CD8-positive, alpha-beta memory T cell (primary cell): ENCODE measurements around the gene RGS17. TPM values are rescaled to one million over a fixed set of nuclear protein-coding genes. Genes with fewer than 3 reads are reported as not detected.

Source experiments
- CTCF ChIA-PET: fragments of 350-600 bp; sonication (Branson Sonifier 250); formaldehyde crosslinking; loops from one replicate; lab custom pipeline; 2021; ENCODE audit warnings: antibody characterized with exemption; lab: Charles Lee
- POLR2A ChIA-PET: fragments of 350-600 bp; sonication (Branson Sonifier 250); formaldehyde crosslinking; loops from one replicate; lab custom pipeline; 2021; ENCODE audit warnings: antibody characterized with exemption; lab: Charles Lee
- DNase-seq, 5 donors: peaks; one replicate each; pipeline versions ENCODE4 v3.0.0 to v3.0.0-alpha.2; 2020 to 2022; ENCODE audit warnings: mixed read lengths in 1 of 5
- H3K27ac ChIP-seq: one replicate; pipeline ENCODE4 v1.7.0; 2013; ENCODE audit warnings: low read depth, mild to moderate bottlenecking, low read length, moderate library complexity
- H3K27me3 ChIP-seq: 2 replicates; pipeline ENCODE4 v1.7.0; 2013; ENCODE audit warnings: low read length, mild to moderate bottlenecking; ENCODE audit not compliant: insufficient read depth, poor library complexity, severe bottlenecking
- H3K36me3 ChIP-seq: 2 replicates; pipeline ENCODE4 v1.7.0; 2013; ENCODE audit warnings: mild to moderate bottlenecking, low read length, moderate library complexity; ENCODE audit not compliant: insufficient read depth
- H3K4me1 ChIP-seq: 2 replicates; pipeline ENCODE4 v1.7.0; 2013; ENCODE audit warnings: mild to moderate bottlenecking, low read length, moderate library complexity; ENCODE audit not compliant: insufficient read depth
- H3K4me3 ChIP-seq: 2 replicates; pipeline ENCODE4 v1.7.0; 2013; ENCODE audit warnings: mild to moderate bottlenecking, low read length
- H3K9me3 ChIP-seq: 2 replicates; pipeline ENCODE4 v1.7.0; 2013; ENCODE audit warnings: mild to moderate bottlenecking, low read length
- H3K27ac Mint-ChIP-seq, 8 donors: one replicate each; pipeline ENCODE4 v1.8.0; 2020 to 2021; ENCODE audit warnings: mixed read lengths in 8 of 8, mild to moderate bottlenecking in 6 of 8, inconsistent platforms in 3 of 8, moderate library complexity in 3 of 8
- H3K27me3 Mint-ChIP-seq, 2 donors: one replicate each; pipeline ENCODE4 v1.8.0; 2020 to 2021; ENCODE audit warnings: mixed read lengths in 2 of 2, mild to moderate bottlenecking in 1 of 2, moderate library complexity in 1 of 2
- H3K36me3 Mint-ChIP-seq, 3 donors: one replicate each; pipeline ENCODE4 v1.8.0; 2020 to 2021; ENCODE audit warnings: mixed read lengths in 3 of 3, inconsistent platforms in 1 of 3, mild to moderate bottlenecking in 1 of 3
- H3K4me1 Mint-ChIP-seq, 3 donors: one replicate each; pipeline ENCODE4 v1.8.0; 2020 to 2021; ENCODE audit warnings: mixed read lengths in 3 of 3, inconsistent platforms in 1 of 3, mild to moderate bottlenecking in 1 of 3
- H3K4me3 Mint-ChIP-seq, 7 donors: one replicate each; pipeline ENCODE4 v1.8.0; 2020 to 2021; ENCODE audit warnings: mixed read lengths in 7 of 7, mild to moderate bottlenecking in 6 of 7, moderate library complexity in 4 of 7, inconsistent platforms in 2 of 7
- H3K9me3 Mint-ChIP-seq, 5 donors: one replicate each; pipeline ENCODE4 v1.8.0; 2020 to 2022; ENCODE audit warnings: mixed read lengths in 5 of 5, mild to moderate bottlenecking in 3 of 5, moderate library complexity in 2 of 5, inconsistent platforms in 1 of 5
- polyA plus RNA-seq: library from polyadenylated mRNA; unstranded; fragments of 300-500 nt; fragmentation: Illumina TruSeq; gene quantifications from one replicate; pipeline ENCODE4 v1.2.3, GENCODE V29; 2021
- total RNA-seq, 2 experiments: library from RNA; stranded (reverse); gene quantifications; one replicate each; pipeline ENCODE4 v1.2.3, GENCODE V29; 2021

Gene RGS17
- total and polyA plus RNA-seq, 3 experiments from 2014 or later = 0.02 to 0.49 TPM; not detected in 1

GRCh38 chr6:153102605-153103318 is 28.3 kb downstream of the RGS17 start:
- Histone ChIP-seq H3K27me3 (no peaks in the 10 kb centered on the region), H3K4me3 (no peak overlapping the region), H3K4me1 (no peaks in the 10 kb centered on the region), H3K27ac (no peak overlapping the region), H3K9me3 (no peaks in the 10 kb centered on the region), H3K36me3 (no peaks in the 10 kb centered on the region)
- Mint-ChIP-seq H3K27me3 (peaks cover 0 to 16% of the 10 kb centered on the region in 2 donors), H3K9me3 (no peaks in the 10 kb centered on the region), H3K36me3 (no peaks in the 10 kb centered on the region), H3K27ac (no peak overlapping the region), H3K4me3 (no peak overlapping the region), H3K4me1 (no peaks in the 10 kb centered on the region)
- POLR2A ChIA-PET = no interaction called here
- CTCF ChIA-PET = no interaction called here
- DNase-seq = no peak

GRCh38 chr6:153101461-153101860 is 29.6 kb downstream of the RGS17 start:
- no peaks in the 10 kb centered on the region for H3K4me1 ChIP-seq
- Mint-ChIP-seq H3K27ac (no peak overlapping the region), H3K9me3 (no peaks in the 10 kb centered on the region), H3K27me3 (peaks cover 0 to 16% of the 10 kb centered on the region in 2 donors), H3K36me3 (no peaks in the 10 kb centered on the region), H3K4me1 (no peaks in the 10 kb centered on the region), H3K4me3 (no peak overlapping the region)
- H3K4me3 ChIP-seq = no peak overlapping the region
- no peak for DNase-seq
- ChIA-PET POLR2A (no interaction called here), CTCF (no interaction called here)
- no peaks in the 10 kb centered on the region for H3K27me3 ChIP-seq
- no peak overlapping the region for H3K27ac ChIP-seq
- no peaks in the 10 kb centered on the region for H3K9me3 ChIP-seq
- H3K36me3 ChIP-seq = no peaks in the 10 kb centered on the region

- Mint-ChIP-seq H3K4me3 (peak overlapping the region in 4 of 7 donors; percentile 15 to 59 (median 44)), H3K4me1 (no peaks in the 10 kb centered on the region), H3K9me3 (no peaks in the 10 kb centered on the region), H3K27me3 (peaks cover 0 to 19% of the 10 kb centered on the region in 2 donors), H3K36me3 (no peaks in the 10 kb centered on the region), H3K27ac (peak overlapping the region in 1 of 8 donors; percentile 6)
- Histone ChIP-seq H3K36me3 (no peaks in the 10 kb centered on the region), H3K4me3 (no peak overlapping the region), H3K9me3 (no peaks in the 10 kb centered on the region), H3K27ac (no peak overlapping the region), H3K4me1 (no peaks in the 10 kb centered on the region), H3K27me3 (no peaks in the 10 kb centered on the region)
- ChIA-PET POLR2A (no interaction called here), CTCF (no interaction called here)
- DNase-seq = no peak
These were observed 31.4 kb downstream of the RGS17 start for GRCh38 chr6:153099636-153100035.

GRCh38 chr6:153096792-153097191 is 34.3 kb downstream of the RGS17 start:
- Histone ChIP-seq H3K4me1 (no peaks in the 10 kb centered on the region), H3K36me3 (no peaks in the 10 kb centered on the region), H3K27me3 (no peaks in the 10 kb centered on the region), H3K4me3 (no peak overlapping the region), H3K9me3 (no peaks in the 10 kb centered on the region), H3K27ac (no peak overlapping the region)
- no peak for DNase-seq
- CTCF ChIA-PET = no interaction called here
- H3K27ac Mint-ChIP-seq = no peak overlapping the region
- H3K4me3 Mint-ChIP-seq = no peak overlapping the region
- POLR2A ChIA-PET = no interaction called here
- H3K36me3 Mint-ChIP-seq = no peaks in the 10 kb centered on the region
- H3K9me3 Mint-ChIP-seq = no peaks in the 10 kb centered on the region
- H3K27me3 Mint-ChIP-seq = peaks cover 2 to 23% of the 10 kb centered on the region in 2 donors
- H3K4me1 Mint-ChIP-seq = peaks cover 0 to 7% (median 3%) of the 10 kb centered on the region in 3 donors

GRCh38 chr6:153096031-153096430 is 35.1 kb downstream of the RGS17 start:
- H3K27me3 Mint-ChIP-seq = peaks cover 2 to 23% of the 10 kb centered on the region in 2 donors
- no peaks in the 10 kb centered on the region for H3K9me3 Mint-ChIP-seq
- Histone ChIP-seq H3K4me1 (no peaks in the 10 kb centered on the region), H3K9me3 (no peaks in the 10 kb centered on the region), H3K36me3 (no peaks in the 10 kb centered on the region), H3K4me3 (no peak overlapping the region), H3K27me3 (no peaks in the 10 kb centered on the region), H3K27ac (no peak overlapping the region)
- no peak overlapping the region for H3K4me3 Mint-ChIP-seq
- POLR2A ChIA-PET = no interaction called here
- CTCF ChIA-PET = no interaction called here
- H3K27ac Mint-ChIP-seq = no peak overlapping the region
- peaks cover 0 to 7% (median 3%) of the 10 kb centered on the region in 3 donors for H3K4me1 Mint-ChIP-seq
- H3K36me3 Mint-ChIP-seq = no peaks in the 10 kb centered on the region
- no peak for DNase-seq

- ChIA-PET POLR2A (no interaction called here), CTCF (no interaction called here)
- Mint-ChIP-seq H3K9me3 (no peaks in the 10 kb centered on the region), H3K4me3 (no peak overlapping the region), H3K27ac (no peak overlapping the region), H3K36me3 (no peaks in the 10 kb centered on the region), H3K27me3 (peaks cover 2 to 16% of the 10 kb centered on the region in 2 donors), H3K4me1 (peaks cover 0 to 7% (median 3%) of the 10 kb centered on the region in 3 donors)
- Histone ChIP-seq H3K9me3 (no peaks in the 10 kb centered on the region), H3K4me3 (no peak overlapping the region), H3K27ac (no peak overlapping the region), H3K36me3 (no peaks in the 10 kb centered on the region), H3K4me1 (no peaks in the 10 kb centered on the region), H3K27me3 (no peaks in the 10 kb centered on the region)
- DNase-seq = no peak
These were observed 38.7 kb downstream of the RGS17 start for GRCh38 chr6:153092082-153093013.

- Histone ChIP-seq H3K27me3 (no peaks in the 10 kb centered on the region), H3K36me3 (no peaks in the 10 kb centered on the region), H3K4me1 (no peaks in the 10 kb centered on the region), H3K4me3 (no peak overlapping the region), H3K9me3 (no peaks in the 10 kb centered on the region), H3K27ac (no peak overlapping the region)
- DNase-seq = no peak
- no peak overlapping the region for H3K4me3 Mint-ChIP-seq
- H3K27me3 Mint-ChIP-seq = peaks cover 2 to 14% of the 10 kb centered on the region in 2 donors
- no peaks in the 10 kb centered on the region for H3K9me3 Mint-ChIP-seq
- peaks cover 0 to 7% (median 3%) of the 10 kb centered on the region in 3 donors for H3K4me1 Mint-ChIP-seq
- CTCF ChIA-PET = no interaction called here
- H3K36me3 Mint-ChIP-seq = no peaks in the 10 kb centered on the region
- POLR2A ChIA-PET = no interaction called here
- H3K27ac Mint-ChIP-seq = peak overlapping the region in 1 of 8 donors; percentile 90
These were observed 40.7 kb downstream of the RGS17 start for GRCh38 chr6:153090241-153090930.
